Pancreas (tissue), 10 donors: ENCODE measurements around the gene TPGS1. TPM values are rescaled to one million over a fixed set of nuclear protein-coding genes. Genes with fewer than 3 reads are reported as not detected.
A peak's percentile ranks its signal among the peaks of the same experiment; 100 is the strongest.

Source experiments
- ATAC-seq, 4 donors: fragments of 200-7000 bp; cut with Tn5 transposase; one replicate each; pipeline versions ENCODE4 v1.8.0 to v1.9.1; 2020; ENCODE audit warnings: mild to moderate bottlenecking in 4 of 4, moderate library complexity in 4 of 4
- DNase-seq, 6 donors: peaks; one replicate each; pipeline ENCODE4 v3.0.0-alpha.2; 2020
- FAIRE-seq: peaks from 2 replicates; lab custom pipeline; 2012; peaks lifted over from hg19 to GRCh38; lab: Jason Lieb, UNC
- H3K27ac ChIP-seq, 4 donors: fragments of 200-600 bp; sonication (generic); 1 replicate in 3 of 4; 2 replicates in 1 of 4; pipeline versions ENCODE4 v1.5.0 to v1.8.0; 2020
- H3K27me3 ChIP-seq, 4 donors: fragments of 200-600 bp; one replicate each; pipeline ENCODE4 v1.8.0; 2021
- H3K36me3 ChIP-seq, 3 donors: fragments of 200-600 bp; sonication (generic) in 1 of 3; one replicate each; pipeline versions ENCODE4 v1.5.0 to v1.8.0; 2020 to 2021
- H3K4me1 ChIP-seq, 3 donors: fragments of 200-600 bp; one replicate each; pipeline ENCODE4 v1.8.0; 2021
- H3K4me3 ChIP-seq, 4 donors: fragments of 200-600 bp; sonication (generic) in 2 of 4; one replicate each; pipeline versions ENCODE4 v1.5.0 to v1.8.0; 2020 to 2021
- H3K9me3 ChIP-seq, 4 donors: fragments of 200-600 bp; one replicate each; pipeline ENCODE4 v1.8.0; 2021
- WGBS, 2 donors: extraction: QIAGEN DNeasy Blood & Tissue Kit; methylation state at CpG; one replicate each; pipeline ENCODE4 v1.1.7; 2013; 5-methylcytosine and 5-hydroxymethylcytosine counted together
- intact Hi-C, 3 donors: fragments of 100-400 bp; cut with DNase I; formaldehyde crosslinking; loops; one replicate each; pipeline versions ENCODE4 v1.11.1 to v1.14.2; 2022
- polyA plus RNA-seq, 2 donors: library from polyadenylated mRNA; stranded (reverse); fragments of 200-250 nt; gene quantifications; one replicate each; pipeline ENCODE4 v1.2.3, GENCODE V29; 2013
- total RNA-seq, 6 donors: library from RNA; stranded (reverse); fragmentation: NEBNext Ultra II Directional in 4 of 6; extraction: Animal tissue kit (Norgen Biotek cat#: 25700) in 4 of 6; gene quantifications; one replicate each; pipeline versions ENCODE4 v1.2.1 to v1.2.4, GENCODE V29; 2021 to 2023
- TF ChIP-seq, protein P1 (sequence below), 4 donors: fragments of 200-600 bp; sonication (generic) in 3 of 4; IDR thresholded peaks; one replicate each; pipeline versions ENCODE4 v1.5.0 to v1.8.0; 2021; ENCODE audit warnings: antibody characterized with exemption in 4 of 4
- donor health status: healthy with polysubstance abuse.
- donor health status: DM: no; HTN: no; CAD: no; lungs with moderate emphysema.
- donor health status: DM: no; HTN: no; CAD: no.
- donor health status: control.
- donor health status: control.
- donor health status: Bipolar disorder and iron deficiency.
- donor health status: DM: yes; HTN: yes; CAD: no.
- donor health status: DM: no; HTN: no; CAD: no.
- donor health status: DM: no; HTN: no; CAD: no.
- donor health status: DM: yes; HTN: yes; CAD: no.

TPGS1 gene
- total and polyA plus RNA-seq, 8 donors: 8.8 to 29.7 (median 11.2) TPM

GRCh38 chr19:541699-542098 is 34.4 kb downstream of the TPGS1 start:
- Histone ChIP-seq H3K27ac (no peak overlapping the region), H3K9me3 (no peaks in the 10 kb centered on the region), H3K27me3 (no peaks in the 10 kb centered on the region), H3K4me3 (no peak overlapping the region), H3K4me1 (no peaks in the 10 kb centered on the region), H3K36me3 (peaks cover 0 to 34% (median 8%) of the 10 kb centered on the region in 3 donors)
- intact Hi-C loops: no loop called here
- 92 to 94% methylated on average over 25 to 26 of the region's 26 CpGs for WGBS, 2 donors
- TF ChIP-seq, protein P1, sequence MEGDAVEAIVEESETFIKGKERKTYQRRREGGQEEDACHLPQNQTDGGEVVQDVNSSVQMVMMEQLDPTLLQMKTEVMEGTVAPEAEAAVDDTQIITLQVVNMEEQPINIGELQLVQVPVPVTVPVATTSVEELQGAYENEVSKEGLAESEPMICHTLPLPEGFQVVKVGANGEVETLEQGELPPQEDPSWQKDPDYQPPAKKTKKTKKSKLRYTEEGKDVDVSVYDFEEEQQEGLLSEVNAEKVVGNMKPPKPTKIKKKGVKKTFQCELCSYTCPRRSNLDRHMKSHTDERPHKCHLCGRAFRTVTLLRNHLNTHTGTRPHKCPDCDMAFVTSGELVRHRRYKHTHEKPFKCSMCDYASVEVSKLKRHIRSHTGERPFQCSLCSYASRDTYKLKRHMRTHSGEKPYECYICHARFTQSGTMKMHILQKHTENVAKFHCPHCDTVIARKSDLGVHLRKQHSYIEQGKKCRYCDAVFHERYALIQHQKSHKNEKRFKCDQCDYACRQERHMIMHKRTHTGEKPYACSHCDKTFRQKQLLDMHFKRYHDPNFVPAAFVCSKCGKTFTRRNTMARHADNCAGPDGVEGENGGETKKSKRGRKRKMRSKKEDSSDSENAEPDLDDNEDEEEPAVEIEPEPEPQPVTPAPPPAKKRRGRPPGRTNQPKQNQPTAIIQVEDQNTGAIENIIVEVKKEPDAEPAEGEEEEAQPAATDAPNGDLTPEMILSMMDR (IDR thresholded peaks at IDR 0.05): no peak
- FAIRE-seq (no peak), ATAC-seq (no peak), DNase-seq (peak in 2 of 6 donors; percentile 27 to 70)

DNA sequence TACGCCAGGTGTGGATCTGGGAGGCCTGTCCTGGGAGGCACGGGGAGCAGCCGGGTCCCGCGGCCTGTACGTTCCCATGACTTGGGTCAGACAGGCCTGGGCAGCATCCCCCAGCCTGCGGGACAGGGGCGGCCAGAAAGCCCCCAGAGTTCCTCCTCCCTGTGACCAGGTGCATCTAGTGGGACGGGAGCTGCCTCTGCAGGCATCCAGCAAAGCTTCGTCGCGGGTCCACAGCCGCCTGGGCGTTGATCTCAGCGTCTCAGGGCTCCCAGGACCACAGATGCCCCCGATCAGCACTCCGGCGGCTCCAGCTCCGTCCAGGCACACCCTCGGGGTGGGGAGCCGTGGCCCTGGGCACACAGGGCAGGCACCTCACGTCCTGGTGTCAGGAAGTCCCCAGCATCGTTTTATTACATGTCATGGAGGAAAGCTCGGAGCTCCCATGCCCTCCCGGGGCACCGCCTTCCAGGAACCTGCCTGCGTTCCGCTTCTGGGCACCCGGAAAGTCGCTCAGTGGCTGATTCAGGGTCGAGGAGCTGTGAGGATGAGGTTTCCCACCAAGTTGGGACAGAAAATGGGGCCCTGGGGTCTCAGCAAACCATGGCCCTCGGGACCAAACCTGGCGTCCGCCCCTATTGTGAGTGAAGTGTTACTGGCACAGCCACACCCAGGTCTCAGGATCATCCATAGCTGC is 35.0 kb downstream of the TPGS1 start:
- intact Hi-C loops: no loop called here
- ATAC-seq: peak in 1 of 4 donors; percentile 4
- WGBS, 2 donors: 89 to 94% methylated on average over 33 to 34 of the region's 34 CpGs
- H3K36me3 ChIP-seq: peaks cover 0 to 29% (median 7%) of the 10 kb centered on the region in 3 donors
- H3K27me3 ChIP-seq: no peaks in the 10 kb centered on the region
- H3K4me3 ChIP-seq: no peak overlapping the region
- peak in 2 of 6 donors; percentile 25 to 80 for DNase-seq
- H3K9me3 ChIP-seq: no peaks in the 10 kb centered on the region
- no peak overlapping the region for H3K27ac ChIP-seq
- no peaks in the 10 kb centered on the region for H3K4me1 ChIP-seq
- FAIRE-seq: no peak
- TF ChIP-seq, protein P1 (IDR thresholded peaks at IDR 0.05): no peak

DNA sequence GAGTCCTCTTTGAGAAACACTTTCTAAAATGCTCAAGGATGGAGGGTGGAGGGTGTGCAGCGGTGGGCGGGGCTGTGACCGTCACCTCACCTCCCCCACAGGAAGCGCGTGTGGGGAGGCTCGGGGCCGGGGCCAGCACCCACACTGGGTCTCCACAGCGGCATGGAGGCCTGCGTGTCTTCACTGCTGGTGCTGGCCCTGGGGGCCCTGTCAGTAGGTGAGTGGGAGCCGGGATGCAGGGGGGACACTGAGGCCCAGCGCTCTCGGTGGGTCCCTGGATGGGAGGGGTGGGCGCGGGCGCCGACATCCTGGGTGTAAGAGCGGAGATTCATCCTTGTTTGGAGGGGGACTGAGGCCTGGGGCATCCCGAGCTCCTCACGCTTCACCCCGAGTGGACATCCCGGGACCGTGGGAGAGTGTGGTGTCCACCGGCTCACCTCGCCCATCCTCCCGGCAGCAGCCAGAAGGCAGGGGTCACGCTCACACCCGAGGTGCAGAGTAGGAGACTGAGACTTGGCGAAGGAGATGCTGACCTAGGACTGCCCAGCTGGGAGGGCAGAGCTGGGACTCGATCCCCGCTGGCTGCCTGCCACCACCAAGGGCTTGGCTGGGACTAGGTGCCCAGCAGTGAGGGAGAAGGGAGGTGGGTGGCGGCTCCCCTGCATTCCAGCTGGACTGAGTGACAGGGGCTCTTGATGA is 36.8 kb downstream of the TPGS1 start, which contains the start of gene GZMM:
Gene GZMM (plus strand): TSS at position 144 of the 699 bp plus-strand sequence. CDS start 19 bp downstream, at position 163.
- no peaks in the 10 kb centered on the region for H3K9me3 ChIP-seq
- H3K4me3 ChIP-seq: no peak within 1 kb of the TSS
- H3K36me3 ChIP-seq: peaks cover 0 to 17% (median 2%) of the 10 kb centered on the region in 3 donors
- WGBS, 2 donors: 55 to 64% methylated on average over 30 to 31 of the region's 31 CpGs
- no peaks in the 10 kb centered on the region for H3K27me3 ChIP-seq
- intact Hi-C loops: no loop called here
- FAIRE-seq: no peak
- peak in 2 of 6 donors; percentile 30 to 73 for DNase-seq
- peak in 3 of 4 donors; percentile 24 to 49 (median 41) for ATAC-seq
- TF ChIP-seq, protein P1 (IDR thresholded peaks at IDR 0.05): no peak
- H3K4me1 ChIP-seq: no peaks in the 10 kb centered on the region
- no peak within 1 kb of the TSS for H3K27ac ChIP-seq

DNA sequence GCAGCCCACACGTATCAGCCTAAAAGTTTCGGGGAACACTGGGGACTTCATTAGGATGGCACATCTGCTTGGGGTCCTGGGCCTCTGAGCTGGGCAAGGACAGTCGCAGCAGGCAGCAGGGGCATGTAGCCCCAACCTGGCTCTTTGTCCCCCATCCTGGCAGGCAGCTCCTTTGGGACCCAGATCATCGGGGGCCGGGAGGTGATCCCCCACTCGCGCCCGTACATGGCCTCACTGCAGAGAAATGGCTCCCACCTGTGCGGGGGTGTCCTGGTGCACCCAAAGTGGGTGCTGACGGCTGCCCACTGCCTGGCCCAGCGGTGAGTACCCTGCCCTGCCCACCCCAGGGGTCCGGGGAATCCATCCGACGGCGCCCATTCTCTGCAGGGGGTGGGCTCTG is 39.8 kb downstream of the TPGS1 start:
- intact Hi-C loops: no loop called here
- FAIRE-seq: no peak

More for the DNA sequence above, 39.8 kb downstream of the TPGS1 start:
- H3K4me1 ChIP-seq: no peaks in the 10 kb centered on the region
- TF ChIP-seq, protein P1 (IDR thresholded peaks at IDR 0.05): no peak
- no peaks in the 10 kb centered on the region for H3K9me3 ChIP-seq
- 79 to 83% methylated on average over 13 to 15 of the region's 15 CpGs for WGBS, 2 donors
- ATAC-seq: no peak
- H3K4me3 ChIP-seq: no peak overlapping the region
- peaks cover 0 to 2% (median 0%) of the 10 kb centered on the region in 3 donors for H3K36me3 ChIP-seq
- no peak overlapping the region for H3K27ac ChIP-seq
- no peaks in the 10 kb centered on the region for H3K27me3 ChIP-seq
- no peak for DNase-seq
